ENCODE results near the gene SERF1A. TPM values are rescaled to one million over a fixed set of nuclear protein-coding genes. Genes with fewer than 3 reads are reported as not detected.

The SERF1A gene
- total RNA-seq, 2 donors from 2014 or later: 10.0 to 22.6 TPM

Other genes with a start within 250 kb of the SERF1A start
- 10 to 100 TPM in 1 of 2 donors, 1 to 10 TPM in 1; 6.1 to 14.5 TPM for gene SMN1, start 24.4 kb downstream of the SERF1A start, total RNA-seq
- 10 to 100 TPM; 29.0 to 49.2 TPM for gene NAIP, start 124.7 kb downstream of the SERF1A start, total RNA-seq
- 10 to 100 TPM; 24.5 to 32.6 TPM for gene GTF2H2, start 167.0 kb downstream of the SERF1A start, total RNA-seq

Measured in thoracic aorta (tissue), 2 donors.